RKO (cell line): ENCODE data around the gene CCND3.

ENCODE experiments used
- DNase-seq: peaks from one replicate; pipeline ENCODE4 v3.0.0-alpha.2; 2016; ENCODE audit warnings: low spot score

The CCND3 gene

DNA sequence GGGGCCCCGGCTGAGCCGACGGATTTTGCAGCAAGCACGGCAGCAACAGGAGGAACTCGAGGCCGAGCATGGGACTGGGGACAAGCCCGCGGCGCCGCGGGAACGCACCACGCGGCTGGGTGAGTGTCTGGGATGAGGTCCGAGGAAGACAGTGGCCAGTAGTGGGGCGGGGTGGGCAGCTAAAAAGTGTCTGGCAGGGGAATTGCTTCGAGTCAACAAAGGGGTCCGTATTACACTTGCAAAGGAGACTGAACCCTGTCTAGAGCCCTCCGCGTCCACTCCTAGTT, 20.0 kb downstream of the CCND3 start:
- DNase-seq, result peak; percentile 38

DNA sequence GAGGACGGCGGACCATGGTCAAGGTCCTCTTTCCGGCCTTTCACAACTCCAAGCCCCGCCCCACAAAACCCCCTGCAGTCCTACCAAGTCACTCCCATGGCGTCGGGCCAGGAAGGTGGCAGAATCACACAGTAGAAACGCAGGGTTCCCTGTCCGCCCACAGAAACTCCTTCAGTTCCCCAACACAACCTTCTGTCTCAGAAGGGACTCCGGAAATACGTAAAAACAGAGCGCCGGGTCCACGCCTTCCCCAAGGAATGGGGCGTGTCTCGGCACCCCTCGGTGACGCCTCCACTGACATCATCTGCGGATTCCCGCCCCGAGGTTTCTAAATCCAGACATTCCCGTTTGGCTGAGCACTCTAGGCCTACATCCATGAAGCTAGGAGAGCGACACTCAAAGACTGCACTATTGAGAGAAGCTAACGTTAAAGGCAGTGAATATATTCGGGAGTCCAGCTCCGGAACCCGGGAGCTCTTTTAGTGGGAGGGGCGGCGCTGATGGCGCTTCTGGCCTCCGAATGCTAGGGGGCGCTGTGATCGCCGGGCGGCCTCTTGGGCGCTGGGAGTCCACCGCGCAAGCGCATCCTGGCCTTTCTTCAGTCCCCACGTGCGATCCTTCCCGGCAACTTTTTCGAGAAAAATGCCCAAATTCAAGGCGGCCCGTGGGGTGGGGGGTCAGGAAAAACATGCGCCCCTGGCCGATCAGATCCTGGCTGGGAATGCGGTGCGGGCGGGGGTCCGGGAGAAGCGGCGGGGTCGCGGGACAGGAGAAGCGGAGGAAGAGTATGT, 20.5 kb downstream of the CCND3 start, which contains the start of the genes BYSL and MED20:
TSS of gene BYSL (plus strand) at position 579 of the 791 bp plus-strand sequence. CDS start at position 643, 64 bp downstream.
TSS of gene MED20 (minus strand) at position 219 of the 791 bp plus-strand sequence. CDS start at position 98, 121 bp downstream.
- peak; percentile 99 for DNase-seq

DNA sequence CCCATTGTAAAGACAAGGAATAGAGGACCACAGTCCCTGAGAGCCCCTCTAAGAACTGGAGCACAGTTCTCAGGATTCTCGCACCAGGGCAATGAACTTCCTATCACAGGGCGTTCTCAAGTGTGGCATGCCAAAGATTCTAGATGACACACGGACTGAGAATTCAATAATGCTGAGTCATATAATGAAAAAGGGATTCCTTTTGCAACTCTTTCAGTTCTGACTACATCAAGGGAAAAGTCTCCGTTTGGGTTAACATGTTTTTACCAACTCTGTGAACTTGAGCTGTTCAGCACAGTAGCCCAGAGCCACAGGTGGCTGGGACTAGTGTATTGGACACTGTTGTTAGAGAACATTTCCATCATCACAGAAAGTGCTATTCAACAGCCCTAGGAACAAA, 24.1 kb downstream of the CCND3 start:
- DNase-seq, result peak; percentile 95

DNA sequence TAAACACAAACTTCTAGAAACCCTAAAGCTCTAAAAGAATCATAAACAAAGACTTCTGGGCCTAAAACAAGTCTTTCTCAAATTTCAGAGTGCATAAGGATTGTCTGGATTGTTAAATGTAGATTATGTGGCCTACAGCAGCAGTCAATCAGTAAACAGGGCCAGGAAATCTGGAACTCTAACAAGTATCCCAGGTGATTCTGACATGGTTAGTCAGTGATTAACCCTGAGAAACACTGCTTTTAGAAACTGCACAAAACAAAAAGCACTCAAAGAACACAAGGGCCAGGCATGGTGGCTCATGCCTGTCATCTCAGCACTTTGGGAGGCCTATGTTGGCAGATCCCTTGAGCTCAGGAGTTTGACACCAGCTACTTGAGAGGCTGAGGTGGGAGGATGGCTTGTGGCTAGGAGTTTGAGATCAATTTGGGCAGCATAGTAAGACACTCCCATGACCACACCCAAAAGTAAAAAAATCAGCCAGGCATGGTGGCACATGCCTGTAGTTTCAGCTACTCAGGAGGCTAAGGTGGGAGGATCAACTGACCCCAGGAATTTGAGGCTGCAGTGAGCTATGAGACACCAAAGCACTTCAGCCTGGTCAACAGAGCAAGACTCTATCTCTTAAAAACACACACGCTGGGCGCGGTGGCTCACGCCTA, 26.6 kb downstream of the CCND3 start:
- no peak for DNase-seq

DNA sequence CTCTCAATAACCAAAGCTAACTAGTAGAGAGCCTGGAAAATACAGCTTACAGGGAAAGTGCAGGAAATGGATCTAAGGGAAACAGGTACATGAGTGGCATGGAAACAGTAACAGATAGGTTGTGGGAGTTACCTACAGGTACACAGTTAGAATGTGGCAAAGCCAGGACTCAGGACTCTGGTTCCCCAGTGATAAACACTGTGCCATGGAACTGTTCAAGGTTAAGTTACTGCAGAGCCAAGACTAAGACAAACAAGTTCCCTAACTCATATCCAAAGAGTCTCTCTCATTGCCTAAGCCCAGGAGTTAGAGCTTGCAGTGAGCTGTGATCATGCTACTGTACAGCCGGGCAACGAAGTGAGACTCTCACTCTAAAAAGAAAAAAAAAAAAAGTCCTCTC, 27.3 kb downstream of the CCND3 start:
- no peak for DNase-seq

DNA sequence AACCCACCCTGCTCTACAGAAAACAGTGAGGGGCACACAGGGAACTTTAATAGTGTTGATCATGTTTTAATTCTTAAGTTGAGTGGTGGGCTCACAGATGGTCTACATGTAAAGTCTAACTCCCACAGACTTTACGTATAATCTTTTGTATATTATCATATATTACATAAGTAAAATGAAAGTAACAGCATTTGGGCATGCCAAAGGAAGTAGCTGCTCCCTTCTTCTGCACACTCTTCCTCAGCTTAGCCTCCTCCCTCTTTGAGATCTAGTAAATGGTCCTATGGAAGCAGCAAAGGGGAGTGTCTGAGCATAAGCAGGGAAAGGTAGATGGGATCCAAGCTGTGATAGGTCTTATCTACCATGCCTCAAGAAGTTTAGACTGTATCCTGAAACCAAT, 31.9 kb downstream of the CCND3 start:
- DNase-seq, result no peak

DNA sequence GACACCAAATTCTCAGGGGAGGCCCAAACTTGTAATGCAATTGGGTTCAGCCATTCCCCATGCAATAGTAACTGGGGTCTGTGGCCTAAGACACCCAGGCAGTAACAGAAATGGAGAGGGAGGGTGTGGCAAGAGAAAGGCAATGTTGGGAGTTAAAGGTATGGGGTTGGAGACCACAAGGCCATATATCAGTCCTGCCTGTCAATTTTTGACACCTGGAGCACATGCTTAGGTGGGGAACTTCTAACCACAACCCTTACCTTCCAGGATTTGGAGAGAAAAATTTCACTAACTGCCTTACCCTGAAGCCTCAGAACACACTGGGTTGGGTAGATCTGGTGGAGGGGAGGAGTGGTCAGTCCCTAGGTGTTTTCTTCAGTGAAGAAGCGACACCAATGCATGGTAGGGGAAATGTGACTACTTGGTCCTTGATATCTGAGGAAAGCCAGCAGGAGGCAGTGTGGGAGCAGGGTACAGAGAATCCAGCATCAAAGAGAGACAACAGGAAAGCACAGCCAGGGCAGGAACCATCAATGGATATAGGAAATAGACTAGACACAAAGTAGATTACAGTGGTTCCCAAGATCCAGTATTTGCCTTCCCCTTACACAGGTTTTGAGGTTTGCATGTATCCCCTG, 39.6 kb downstream of the CCND3 start:
- no peak for DNase-seq

DNA sequence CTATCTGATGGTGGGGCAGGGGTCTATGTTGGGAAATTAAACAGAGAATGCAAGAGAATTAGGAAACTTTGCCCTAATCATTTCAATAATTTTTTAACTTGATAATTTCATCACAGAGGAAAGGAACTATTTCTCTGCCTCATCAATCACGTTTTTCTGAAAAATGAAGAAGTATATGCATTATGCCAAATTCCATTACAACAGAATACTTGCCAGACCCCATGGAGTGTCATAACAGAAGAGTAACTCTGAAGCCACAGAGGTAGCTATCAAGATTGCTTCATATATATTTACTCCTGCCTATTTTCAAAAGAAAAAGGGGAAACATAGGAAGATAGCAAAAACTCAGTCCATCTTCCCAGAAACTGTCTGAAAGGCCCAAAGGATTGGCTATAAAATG, 40.7 kb downstream of the CCND3 start:
- no peak for DNase-seq

DNA sequence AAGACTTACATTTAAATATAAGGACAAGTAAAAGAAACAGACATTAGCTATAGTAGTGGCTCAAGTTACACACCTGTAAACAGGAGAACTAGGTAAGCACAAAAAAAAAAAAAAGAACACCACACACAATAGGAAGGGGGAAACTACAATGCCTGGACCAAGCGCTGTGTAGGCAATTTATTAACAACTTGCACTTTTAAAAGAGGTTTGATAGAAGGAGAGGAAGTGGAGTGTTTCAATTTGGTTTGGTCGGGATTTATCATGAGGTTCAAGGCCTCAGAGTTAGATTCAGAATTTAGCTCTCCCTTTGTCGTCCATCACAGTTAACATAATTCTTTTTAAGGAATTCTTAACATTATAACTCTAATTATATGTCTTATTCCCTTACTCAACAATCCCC, 45.3 kb downstream of the CCND3 start:
- no peak for DNase-seq

DNA sequence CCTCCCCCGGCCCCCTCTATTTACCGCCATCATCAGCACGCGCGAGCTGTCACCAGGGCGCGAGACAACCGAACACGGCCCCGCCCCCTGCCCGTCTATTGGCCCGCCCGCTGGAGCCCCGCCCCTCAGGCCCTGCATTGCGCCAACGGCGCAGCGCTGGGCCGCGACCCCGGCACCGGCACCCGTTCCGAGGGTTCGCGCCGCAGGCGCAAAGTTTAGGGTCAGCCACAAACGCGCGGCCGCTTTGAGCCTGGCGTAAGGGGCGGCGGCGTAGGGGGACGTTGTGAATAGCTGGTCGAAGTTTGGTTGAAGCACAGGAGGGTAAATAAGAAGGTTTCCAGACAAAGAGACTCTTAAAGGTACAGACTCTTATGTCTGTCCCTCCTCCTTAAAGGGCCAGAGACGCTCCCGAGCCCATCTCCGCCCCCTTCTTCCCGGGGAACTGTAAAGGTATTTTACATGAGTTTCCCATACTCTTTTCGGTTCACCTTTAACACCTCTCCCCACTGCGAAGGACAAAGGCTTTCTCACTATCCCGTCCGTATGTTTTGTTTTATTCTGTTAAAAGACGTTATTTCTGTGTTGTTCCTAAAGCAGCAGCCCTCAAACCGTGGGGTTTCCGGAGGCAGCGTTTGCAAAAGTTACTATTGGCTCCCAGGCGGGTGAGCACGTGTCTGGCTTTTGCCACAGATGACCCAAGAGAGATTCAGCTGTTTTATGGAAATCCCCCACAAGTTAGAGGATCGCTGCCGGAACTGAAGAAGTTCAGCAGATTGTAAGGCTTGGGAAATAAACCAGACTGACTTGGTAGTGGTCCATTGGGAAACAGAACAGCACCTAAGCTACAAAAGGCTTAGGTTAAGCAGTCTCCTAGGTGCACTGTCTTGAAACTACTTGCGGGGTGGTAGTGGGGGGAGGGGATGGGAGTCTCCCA, 46.0 kb downstream of the CCND3 start, which contains the start of gene USP49:
TSS of gene USP49 (minus strand) at position 76 of the 934 bp plus-strand sequence. CDS start 88,392 bp downstream, outside the sequence.
- peak; percentile 87 for DNase-seq

DNA sequence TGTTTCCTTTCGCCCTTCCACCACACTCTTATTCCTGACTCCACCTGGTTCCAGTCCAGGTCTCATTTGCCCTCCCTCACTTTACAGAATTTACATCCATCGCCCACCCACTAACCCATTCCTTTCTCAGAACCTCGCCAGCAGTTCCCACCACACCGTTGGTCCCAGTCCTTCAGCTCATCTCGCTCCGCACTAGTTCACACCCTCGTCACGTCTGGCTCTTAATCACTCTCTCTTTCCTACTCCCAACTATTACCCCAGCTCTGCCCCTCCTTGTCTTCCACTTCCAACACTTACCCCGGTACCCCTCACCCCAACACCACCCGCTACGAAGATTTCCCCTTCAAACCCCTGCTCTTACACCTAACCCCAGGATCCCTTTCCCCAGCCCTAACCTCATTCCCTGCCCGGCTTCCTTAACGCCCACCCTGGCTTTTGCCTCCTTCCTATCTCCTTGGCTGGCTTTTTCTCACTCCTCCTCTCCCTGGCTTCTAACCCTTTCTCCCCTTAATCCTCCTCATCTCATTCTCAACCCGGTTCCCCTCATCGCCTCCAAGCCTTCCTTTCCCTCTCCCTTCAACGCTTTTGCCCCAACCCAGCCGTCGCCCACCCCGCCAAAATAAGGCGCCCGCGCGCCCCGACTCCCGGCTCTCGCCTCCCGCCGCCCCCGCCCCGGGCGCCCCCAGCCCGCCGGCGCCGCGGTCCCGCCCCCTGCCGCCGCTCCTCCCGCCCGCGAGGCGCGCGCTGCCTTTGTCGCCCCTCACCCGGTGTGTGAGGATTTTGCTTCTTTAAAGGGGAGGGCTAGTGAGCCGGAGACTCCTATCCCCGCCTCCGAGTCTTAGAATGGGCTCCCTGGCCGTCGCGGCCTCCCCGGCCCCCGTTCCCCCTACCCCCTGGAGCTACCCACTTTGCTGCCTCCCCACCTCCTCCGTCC, 47.0 kb downstream of the CCND3 start:
- DNase-seq, result peak; percentile 16

DNA sequence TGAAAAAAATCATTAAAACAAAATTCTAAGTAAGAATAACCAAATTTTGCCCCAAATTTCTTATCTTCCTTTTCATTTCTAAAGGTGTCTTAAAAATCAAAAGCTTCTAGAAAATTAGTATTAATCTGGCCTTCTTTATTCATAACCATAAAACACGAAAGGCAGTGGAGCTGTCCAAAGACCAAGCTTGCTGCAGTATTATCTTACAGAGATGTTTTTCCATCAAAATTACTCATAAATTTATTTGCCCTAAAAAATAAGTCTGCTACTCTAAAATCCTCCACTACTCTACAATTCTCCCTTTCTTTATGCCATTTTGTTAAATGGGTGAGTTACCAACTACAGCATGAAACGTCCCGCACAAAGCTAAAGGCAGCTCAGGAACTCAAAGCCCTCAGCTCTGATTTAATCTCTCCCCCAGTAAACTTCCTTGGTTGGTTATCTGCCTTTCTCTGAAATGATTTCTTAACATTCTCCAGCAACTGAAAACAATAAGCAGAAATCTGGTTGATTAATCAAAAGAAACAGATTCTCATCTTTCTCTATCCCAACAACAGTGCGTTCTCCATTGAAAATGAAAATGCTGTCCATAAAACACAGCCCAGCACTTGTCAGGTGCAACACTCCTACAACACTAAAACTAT, 48.6 kb downstream of the CCND3 start:
- no peak for DNase-seq

DNA sequence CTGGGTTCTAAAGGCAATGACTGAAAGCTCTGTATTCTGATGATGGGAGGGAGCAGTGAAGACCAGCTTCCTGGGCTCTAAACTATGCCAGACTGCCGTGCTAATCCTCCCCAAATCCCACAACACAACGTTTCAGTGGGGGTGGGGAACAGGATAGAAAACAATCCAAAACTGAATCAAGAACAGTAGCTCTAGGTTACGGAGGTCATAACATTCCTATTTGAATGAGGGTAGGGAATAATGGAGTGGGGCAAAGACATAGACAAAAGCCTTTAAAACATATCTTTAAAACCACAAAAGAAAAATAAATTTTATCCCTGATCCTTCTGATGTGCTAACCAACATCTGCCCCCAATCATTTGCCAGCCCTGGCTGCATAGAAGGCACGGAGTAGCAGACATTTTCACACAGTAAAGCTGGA, 54.3 kb downstream of the CCND3 start:
- no peak for DNase-seq

DNA sequence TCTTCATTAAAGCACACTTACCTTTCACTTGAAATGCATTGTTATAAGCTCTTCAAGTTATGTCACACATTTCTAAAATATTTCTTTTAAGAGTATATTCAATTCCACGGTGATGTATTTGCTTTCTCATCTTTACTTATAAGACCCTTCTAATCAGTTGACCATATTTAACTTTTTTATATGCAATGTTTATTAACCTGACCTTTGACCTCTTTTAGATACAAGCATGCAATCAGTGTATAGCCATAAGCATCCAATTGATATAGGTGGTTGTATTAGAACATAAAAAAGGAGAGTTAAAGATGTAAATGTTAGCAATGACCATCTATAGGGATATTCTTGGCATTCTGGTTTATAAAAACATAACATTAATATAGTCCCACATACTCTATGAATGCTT, 55.7 kb downstream of the CCND3 start:
- DNase-seq, result no peak

DNA sequence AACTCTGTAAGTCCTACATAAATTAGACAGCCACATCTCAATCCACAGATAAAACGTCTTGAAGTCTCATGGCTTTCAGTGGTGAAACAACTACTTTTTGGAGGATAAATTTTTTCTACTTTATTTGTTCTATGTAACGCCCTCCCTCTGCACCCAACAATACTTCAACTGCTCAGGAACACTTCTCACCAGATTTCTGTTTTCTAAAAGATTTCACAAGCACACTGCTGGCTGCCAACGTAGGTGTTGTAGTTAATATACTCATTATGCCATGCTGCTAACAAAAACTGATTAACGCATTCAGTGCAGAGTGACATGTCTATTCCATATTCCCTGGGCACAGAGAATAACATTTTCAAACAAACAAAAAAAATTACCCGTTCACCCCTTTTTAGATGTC, 56.7 kb downstream of the CCND3 start:
- DNase-seq, result no peak
